Rectal smooth muscle tissue (tissue), 1 donor: ENCODE data around the gene PLCB4.

Source experiments
- H3K27ac ChIP-seq: one replicate; pipeline ENCODE4 v1.7.0; 2013; ENCODE audit warnings: low read depth, low read length, inconsistent platforms
- H3K27me3 ChIP-seq: one replicate; pipeline ENCODE4 v1.7.0; 2013; ENCODE audit warnings: low read length; ENCODE audit not compliant: control insufficient read depth, insufficient read depth
- H3K36me3 ChIP-seq: one replicate; pipeline ENCODE4 v1.7.0; 2013; ENCODE audit warnings: low read length; ENCODE audit not compliant: control insufficient read depth, insufficient read depth
- H3K4me1 ChIP-seq: one replicate; pipeline ENCODE4 v1.7.0; 2013; ENCODE audit warnings: low read length; ENCODE audit not compliant: control insufficient read depth, insufficient read depth
- H3K4me3 ChIP-seq: one replicate; pipeline ENCODE4 v1.7.0; 2013; ENCODE audit warnings: low read length
- H3K9ac ChIP-seq: one replicate; pipeline ENCODE4 v1.7.0; 2013; ENCODE audit warnings: low read length

The PLCB4 gene

DNA sequence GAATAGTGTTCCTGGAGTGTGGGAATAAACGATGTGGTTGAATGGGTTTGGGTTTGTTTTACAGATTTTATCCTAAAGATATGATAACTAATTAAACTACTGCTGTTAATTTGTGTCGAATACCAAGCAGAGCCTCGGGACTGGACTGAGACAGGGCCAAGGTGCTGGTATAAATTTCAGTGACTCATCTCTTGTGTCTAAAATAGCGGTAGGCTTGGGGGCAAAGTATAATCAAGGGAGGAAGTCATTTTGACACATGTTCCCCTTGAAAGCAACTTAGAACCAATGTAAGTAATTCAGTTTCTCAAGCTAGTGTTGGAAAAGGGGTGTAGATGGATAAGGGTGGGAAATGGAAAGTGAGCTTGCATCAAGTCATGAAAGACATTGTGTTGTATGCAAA is 108.4 kb downstream of the PLCB4 start:
- Histone ChIP-seq H3K9ac (no peak overlapping the region), H3K4me1 (peaks cover 2% of the 10 kb centered on the region), H3K36me3 (no peaks in the 10 kb centered on the region), H3K27me3 (no peaks in the 10 kb centered on the region), H3K27ac (no peak overlapping the region), H3K4me3 (no peak overlapping the region)

DNA sequence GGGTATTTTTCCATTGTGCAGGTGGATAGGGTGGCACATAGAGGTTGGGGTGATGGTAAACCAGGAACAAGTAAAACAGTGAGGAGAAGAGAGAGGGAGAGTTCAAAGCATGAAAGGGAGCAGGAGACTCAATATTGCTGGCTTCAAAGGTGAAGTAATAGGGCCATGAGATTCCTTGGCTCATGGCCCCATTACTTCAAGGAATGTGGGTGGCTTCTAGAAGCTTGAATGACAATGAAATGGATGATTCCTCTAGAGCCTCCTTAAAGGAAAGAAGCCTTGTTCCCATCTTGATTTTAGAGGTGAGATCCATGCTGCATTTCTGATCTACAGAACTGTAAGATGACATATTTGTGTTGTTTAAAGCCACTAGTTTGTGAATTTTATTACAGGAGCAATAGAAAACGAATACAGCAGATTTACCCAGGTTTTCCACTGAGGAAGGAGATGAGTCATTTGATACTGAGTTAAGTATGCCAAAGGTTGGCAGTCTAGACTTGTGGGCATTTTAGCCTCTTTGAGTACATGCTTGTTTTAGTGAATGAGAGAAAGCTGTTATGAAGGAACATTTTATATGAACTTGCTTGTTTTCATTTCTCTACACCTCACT is 110.4 kb downstream of the PLCB4 start:
- Histone ChIP-seq H3K9ac (no peak overlapping the region), H3K4me1 (peaks cover 2% of the 10 kb centered on the region), H3K27ac (no peak overlapping the region), H3K27me3 (no peaks in the 10 kb centered on the region), H3K36me3 (no peaks in the 10 kb centered on the region), H3K4me3 (no peak overlapping the region)

DNA sequence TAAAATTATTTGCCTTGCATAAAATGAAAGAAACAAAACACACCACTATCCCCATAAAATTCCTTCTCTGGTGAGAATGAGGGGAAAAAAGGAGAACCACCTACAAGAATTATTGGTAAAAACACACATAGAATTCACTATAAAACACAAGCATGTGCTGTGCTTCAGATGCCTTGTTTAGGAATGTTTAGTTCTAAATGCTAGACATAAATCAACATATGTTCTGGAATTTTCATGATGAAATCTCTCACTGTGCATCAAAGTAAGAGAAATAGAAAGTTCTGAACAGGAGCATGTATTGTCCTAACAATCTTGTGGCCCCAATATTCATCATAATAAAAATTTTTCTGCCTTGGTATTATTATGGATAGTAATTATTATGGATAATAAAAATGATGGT is 111.0 kb downstream of the PLCB4 start:
- Histone ChIP-seq H3K36me3 (no peaks in the 10 kb centered on the region), H3K27ac (no peak overlapping the region), H3K9ac (no peak overlapping the region), H3K4me3 (no peak overlapping the region), H3K4me1 (peaks cover 2% of the 10 kb centered on the region), H3K27me3 (no peaks in the 10 kb centered on the region)

DNA sequence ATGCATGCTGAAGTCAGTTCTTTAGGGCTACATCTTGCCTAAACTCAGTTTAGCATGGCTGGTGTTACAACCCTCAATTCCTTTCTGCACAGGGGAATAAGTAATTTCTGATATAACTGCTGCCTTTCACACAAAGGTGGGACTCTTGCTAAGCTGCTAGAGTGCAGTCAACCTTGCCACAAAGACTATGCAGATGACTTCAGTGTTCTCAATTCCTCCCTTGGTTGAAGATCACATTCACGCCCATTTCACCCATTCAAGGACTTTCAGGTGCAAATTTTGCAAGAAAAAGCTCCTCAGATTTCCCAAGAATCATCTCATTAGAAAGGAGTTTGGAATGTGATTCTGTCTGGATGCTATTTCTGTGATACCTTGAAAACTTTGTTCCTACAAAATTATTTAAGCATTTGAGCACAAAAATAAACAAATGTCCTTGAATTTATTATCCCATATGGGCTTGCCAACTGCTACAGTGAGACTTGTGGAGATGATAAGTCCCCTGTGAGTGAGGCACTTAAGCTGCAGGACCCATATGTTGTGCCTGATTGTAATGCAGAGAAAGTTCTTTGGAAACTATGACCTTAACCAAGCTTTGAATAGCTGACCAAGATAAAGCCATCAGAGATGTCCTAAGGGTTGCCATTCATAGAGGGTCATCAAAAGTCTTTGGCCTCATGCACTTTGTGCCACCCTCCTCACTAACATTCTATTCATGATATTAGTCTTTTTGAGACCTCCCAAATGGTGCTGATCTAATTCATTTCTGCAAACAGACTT is 111.8 kb downstream of the PLCB4 start:
- Histone ChIP-seq H3K9ac (no peak overlapping the region), H3K36me3 (no peaks in the 10 kb centered on the region), H3K4me1 (peaks cover 2% of the 10 kb centered on the region), H3K27me3 (no peaks in the 10 kb centered on the region), H3K27ac (no peak overlapping the region), H3K4me3 (no peak overlapping the region)

DNA sequence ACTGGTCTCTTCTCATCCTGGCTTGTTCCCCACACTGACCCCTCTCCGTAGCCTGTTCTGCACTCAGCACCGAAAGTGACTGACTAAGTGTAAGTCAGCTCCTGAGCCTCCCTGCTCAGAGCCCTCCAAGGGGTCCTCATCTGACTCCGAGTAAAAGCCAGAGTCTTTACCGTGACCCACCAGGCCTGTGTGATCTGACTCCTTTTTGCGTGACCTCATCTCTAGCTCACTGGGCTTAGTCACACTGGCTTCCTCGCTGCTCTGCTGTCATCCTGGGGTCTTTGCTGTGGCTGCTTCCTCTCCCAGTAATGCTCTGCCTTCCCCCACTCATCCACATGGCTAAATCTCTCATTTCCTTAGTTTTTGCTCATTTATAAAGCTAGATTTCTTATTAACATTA is 116.6 kb downstream of the PLCB4 start:
- Histone ChIP-seq H3K4me1 (no peaks in the 10 kb centered on the region), H3K27me3 (no peaks in the 10 kb centered on the region), H3K36me3 (peaks cover 2% of the 10 kb centered on the region), H3K27ac (no peak overlapping the region), H3K9ac (no peak overlapping the region), H3K4me3 (no peak overlapping the region)

DNA sequence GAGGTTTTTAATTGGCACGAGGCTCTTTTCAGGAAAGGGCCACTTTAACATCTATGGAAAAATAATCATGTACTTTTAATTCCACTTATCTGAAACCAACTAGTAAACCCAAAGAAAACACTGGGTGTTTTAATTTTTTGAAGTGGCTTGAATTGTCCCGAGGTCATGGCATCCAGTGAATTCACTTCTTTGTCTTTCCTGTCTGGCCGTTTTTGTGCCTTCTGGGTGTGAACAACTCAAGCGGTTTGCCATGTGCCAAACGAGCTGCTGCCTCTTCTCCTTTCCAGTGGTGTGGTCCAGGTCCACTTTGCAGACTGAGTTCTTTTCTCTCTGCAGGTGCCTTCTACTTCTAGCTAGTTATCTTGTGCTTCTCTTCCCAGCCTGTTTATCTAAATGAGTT is 117.5 kb downstream of the PLCB4 start:
- no peak overlapping the region for H3K27ac ChIP-seq
- H3K4me1 ChIP-seq, result no peaks in the 10 kb centered on the region
- no peak overlapping the region for H3K4me3 ChIP-seq
- H3K27me3 ChIP-seq, result no peaks in the 10 kb centered on the region
- H3K9ac ChIP-seq, result no peak overlapping the region
- H3K36me3 ChIP-seq, result peaks cover 2% of the 10 kb centered on the region

DNA sequence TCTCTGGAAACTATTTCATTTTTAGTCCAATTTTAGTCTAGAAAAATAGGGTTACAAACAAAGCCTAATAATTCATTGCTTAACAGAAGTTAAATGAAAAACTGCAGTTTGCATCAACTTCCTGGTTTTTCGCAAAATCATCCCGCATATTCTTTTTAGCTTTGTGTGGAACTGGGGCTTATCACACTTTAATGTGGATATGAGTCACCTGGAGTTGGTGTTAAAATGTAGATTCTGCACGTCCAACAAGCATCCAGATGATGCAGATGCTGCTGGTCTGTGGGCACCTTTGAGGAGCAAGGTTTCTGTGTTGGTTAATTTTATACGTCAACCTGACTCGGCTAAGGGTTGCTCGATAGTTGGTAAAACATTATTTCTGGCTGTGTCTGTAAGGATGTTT is 126.1 kb downstream of the PLCB4 start:
- H3K4me3 ChIP-seq, result no peak overlapping the region
- H3K27me3 ChIP-seq, result no peaks in the 10 kb centered on the region
- no peaks in the 10 kb centered on the region for H3K36me3 ChIP-seq
- no peaks in the 10 kb centered on the region for H3K4me1 ChIP-seq
- no peak overlapping the region for H3K9ac ChIP-seq
- no peak overlapping the region for H3K27ac ChIP-seq

DNA sequence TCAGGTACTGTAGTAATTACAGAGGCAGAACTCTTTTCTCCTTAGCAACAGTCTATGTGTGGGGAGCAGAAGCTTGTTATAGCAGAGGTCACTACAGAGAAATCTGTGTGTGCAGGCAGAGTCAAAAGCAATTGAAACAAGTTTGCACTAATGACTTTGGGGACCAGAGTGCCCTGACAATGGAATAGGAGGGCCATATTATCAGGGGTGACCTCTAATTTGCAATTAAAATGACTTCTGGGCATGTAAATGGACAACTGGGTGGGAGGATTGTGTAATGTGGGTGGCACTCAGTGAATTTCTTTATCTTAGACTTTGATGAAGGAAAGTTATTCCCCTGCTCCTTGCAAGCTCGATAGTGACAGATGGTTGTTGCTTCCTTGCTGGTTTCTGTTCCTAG is 127.2 kb downstream of the PLCB4 start:
- H3K36me3 ChIP-seq, result no peaks in the 10 kb centered on the region
- no peaks in the 10 kb centered on the region for H3K4me1 ChIP-seq
- H3K27me3 ChIP-seq, result no peaks in the 10 kb centered on the region
- no peak overlapping the region for H3K27ac ChIP-seq
- no peak overlapping the region for H3K4me3 ChIP-seq
- no peak overlapping the region for H3K9ac ChIP-seq

DNA sequence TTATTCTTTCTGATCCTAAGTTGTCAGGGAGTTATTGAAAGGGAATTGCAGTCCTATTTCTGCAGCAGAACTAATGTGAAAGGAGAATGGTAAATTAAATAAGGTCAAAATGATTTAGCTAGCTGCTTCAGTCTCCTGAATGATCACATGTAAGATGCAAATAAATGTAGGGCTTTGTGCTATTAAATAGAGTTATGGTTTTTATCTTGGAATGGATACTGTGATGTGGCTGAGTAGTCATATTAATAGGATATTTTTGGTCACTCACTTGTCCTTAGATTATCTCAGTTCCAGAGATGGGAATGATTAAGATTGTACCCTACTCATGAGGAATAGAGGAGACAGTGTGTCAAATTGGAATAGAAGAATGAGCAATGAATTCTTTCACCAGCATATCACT is 129.6 kb downstream of the PLCB4 start:
- H3K27me3 ChIP-seq, result no peaks in the 10 kb centered on the region
- no peaks in the 10 kb centered on the region for H3K36me3 ChIP-seq
- no peaks in the 10 kb centered on the region for H3K4me1 ChIP-seq
- H3K9ac ChIP-seq, result no peak overlapping the region
- H3K4me3 ChIP-seq, result no peak overlapping the region
- no peak overlapping the region for H3K27ac ChIP-seq

DNA sequence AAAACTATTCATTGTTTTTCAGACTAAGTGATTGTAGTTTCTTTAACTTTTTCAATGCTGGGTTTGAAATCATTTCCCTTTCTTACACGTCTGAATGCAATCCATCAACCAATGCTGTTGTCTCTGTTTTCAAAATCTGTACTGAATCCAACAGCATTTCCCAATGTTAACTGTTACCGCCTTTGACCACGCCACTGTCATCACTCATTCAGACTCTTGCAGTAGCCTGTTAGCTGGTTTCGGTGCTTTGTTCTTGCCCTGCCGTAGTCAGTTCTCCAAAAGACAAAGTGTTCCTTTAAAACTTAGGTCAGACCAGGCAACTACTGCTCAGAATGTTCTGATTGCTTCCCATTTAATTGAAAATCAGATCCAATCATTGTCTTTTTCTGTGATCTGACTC is 131.3 kb downstream of the PLCB4 start:
- no peak overlapping the region for H3K4me3 ChIP-seq
- H3K9ac ChIP-seq, result no peak overlapping the region
- no peak overlapping the region for H3K27ac ChIP-seq
- H3K4me1 ChIP-seq, result no peaks in the 10 kb centered on the region
- no peaks in the 10 kb centered on the region for H3K36me3 ChIP-seq
- H3K27me3 ChIP-seq, result no peaks in the 10 kb centered on the region

DNA sequence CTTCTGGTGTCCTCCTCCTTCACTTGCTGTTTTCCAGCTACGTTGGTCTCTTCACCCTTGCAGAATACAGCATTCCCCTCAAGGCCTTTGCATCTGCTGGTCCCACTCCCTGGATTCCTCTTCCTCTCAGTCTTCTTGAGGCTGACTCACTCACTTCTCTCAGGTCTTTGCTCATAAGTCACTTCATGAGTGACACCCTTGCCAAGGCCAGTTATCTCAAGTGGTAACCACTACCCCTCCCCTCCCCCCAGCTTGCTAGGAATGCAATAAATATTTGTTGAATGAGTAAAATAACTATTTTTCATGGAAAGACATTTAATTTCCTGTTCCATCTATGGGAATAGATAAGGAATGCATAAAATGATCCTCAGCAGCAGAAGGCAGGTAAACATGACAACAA is 131.7 kb downstream of the PLCB4 start:
- Histone ChIP-seq H3K27ac (no peak overlapping the region), H3K27me3 (no peaks in the 10 kb centered on the region), H3K4me3 (no peak overlapping the region), H3K4me1 (no peaks in the 10 kb centered on the region), H3K9ac (no peak overlapping the region), H3K36me3 (no peaks in the 10 kb centered on the region)

DNA sequence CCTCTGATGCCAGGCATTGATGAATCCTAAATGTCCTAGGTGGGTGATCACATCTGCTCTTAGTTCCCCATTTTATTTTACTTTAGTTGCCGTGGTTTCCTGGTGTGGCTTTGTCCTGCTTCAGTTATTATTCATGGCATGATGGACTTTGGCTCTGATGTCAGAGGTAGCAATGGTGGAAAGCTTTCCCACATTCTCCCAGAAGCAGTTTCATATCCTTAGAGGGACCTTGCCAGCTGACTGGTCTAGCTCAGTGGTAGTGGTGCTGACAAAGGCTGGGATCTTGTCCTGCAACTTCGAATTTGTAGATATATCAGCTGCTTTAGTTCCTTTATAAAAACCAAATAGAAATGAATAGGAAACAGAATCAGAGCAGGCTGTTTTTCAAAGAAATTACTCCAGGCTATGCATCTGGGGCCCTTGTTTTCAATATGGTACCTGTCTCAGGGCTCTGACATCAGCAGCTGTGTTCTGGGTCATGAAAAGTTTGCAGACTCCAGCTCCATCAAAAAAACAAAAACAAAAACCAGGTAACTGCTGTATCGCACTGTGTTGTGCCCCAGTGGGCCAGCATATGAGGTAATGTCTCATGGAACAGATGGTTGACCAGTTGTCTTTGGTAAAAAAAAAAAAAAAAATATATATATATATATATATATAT is 133.7 kb downstream of the PLCB4 start:
- no peak overlapping the region for H3K27ac ChIP-seq
- H3K4me3 ChIP-seq, result no peak overlapping the region
- H3K4me1 ChIP-seq, result no peaks in the 10 kb centered on the region
- H3K9ac ChIP-seq, result no peak overlapping the region
- H3K27me3 ChIP-seq, result no peaks in the 10 kb centered on the region
- no peaks in the 10 kb centered on the region for H3K36me3 ChIP-seq

DNA sequence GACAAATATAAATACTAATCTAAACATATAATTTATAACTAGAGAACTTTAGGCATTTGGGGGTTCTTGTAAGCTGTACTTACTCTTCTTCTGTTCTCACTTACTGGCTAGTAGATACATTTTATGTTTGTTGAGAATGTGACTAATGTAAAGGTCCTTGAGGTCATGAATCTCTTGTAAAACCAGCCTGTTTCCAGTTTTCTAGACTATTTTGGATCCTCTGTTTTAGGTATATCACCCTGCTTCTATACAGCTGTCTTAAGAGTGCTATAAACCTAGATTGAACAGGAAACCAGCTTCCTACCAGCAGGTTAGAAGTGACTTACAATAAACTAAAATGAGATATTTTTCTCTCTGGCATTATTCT is 134.2 kb downstream of the PLCB4 start:
- Histone ChIP-seq H3K4me1 (no peaks in the 10 kb centered on the region), H3K4me3 (no peak overlapping the region), H3K36me3 (no peaks in the 10 kb centered on the region), H3K9ac (no peak overlapping the region), H3K27me3 (no peaks in the 10 kb centered on the region), H3K27ac (no peak overlapping the region)
